ENCODE results near the gene TRIM67.
"Not testable (repeated sequence)": the region's sequence is repeated elsewhere in the genome, so short reads cannot be mapped to it uniquely, and the experiment has no call there.

TRIM67 gene

DNA sequence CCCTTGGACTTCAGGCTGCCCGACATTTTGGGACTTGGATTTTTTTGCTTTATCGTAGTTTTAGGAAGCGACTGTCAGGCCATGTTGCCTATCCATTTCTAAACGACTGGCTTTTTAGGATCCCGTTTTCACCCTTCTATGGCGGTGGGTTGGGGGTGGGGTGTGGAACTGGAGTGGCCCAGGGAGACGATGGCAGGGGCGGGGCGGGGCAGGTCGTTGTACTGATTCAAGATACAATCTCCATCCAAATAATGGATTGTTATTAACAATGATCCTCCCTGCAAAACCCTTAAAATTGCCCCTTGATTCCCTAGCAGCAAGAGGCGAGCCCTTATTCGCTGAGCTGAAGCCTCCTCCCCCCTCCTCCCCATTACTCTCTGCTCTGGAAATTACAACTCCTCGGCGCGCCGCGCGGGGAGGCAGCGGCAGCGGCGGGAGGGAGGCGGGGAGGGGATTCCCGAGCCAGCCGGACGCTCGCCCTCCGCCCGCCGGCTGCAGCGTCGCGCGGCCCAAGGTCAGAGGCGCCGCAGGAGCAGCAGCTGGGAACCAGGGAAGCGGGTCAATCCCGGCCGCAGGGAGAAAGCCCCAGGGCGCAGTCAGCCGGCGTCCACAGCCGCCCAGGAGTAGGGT lies at the start of gene TRIM67:
TRIM67 (plus strand) TSS at position 392 of the 630 bp plus-strand sequence. CDS start 912 bp downstream, outside the sequence.
- DNase-seq = peak; percentile 21

DNA sequence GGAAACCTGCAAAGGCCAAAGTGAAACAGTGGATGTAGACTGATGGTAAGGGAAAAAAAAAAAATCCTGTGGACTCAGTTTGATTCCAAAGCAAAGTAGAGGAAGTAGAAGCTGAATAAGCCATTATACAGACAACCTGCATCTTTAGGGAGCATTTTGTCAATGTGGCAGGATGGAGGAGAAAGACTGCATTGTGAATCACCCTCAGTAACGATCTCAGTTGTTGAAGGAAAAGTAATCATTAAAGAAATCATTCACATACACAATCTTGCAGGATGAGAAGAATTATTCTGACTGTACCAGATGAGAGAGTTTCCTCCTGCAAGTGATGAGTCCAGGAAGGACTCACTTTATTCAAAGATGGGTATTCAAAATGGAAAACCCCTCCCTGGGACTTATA lies 45.1 kb upstream of the TRIM67 start:
- no peak for DNase-seq

DNA sequence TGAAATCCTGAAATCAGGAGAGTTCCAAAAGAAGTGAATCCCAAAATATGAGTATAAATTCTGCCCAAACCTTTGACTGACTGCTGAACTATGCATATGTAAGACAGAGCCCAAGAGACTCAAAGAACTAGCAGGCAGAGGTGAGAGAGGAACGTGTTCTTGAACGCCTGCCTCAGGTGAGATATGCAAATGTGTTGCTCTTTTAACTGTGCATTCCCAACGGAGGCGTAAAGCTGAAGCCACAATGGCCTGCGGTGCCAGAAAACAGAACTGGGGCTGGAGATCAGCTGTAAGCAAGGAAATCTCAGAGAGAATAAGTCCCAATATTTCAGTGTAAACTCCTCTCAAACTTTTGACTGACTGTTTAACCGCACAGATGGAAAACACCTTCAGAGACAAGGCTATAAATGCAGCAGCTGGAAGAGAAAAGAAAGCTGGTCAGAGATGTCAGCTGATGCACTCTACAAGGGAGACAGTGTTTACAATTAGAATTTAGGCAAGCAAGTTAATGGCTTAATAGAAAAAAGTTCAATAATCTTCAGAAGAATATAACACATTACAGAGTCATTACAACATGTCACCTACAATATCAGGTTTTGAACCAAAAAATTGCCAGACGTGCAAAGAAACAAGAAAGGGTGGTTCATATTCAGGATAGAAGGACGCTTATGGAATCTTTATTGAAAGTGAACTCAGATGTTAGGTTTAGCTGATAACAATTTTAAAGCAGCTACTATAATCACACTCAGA lies 43.0 kb upstream of the TRIM67 start:
- no peak for DNase-seq

DNA sequence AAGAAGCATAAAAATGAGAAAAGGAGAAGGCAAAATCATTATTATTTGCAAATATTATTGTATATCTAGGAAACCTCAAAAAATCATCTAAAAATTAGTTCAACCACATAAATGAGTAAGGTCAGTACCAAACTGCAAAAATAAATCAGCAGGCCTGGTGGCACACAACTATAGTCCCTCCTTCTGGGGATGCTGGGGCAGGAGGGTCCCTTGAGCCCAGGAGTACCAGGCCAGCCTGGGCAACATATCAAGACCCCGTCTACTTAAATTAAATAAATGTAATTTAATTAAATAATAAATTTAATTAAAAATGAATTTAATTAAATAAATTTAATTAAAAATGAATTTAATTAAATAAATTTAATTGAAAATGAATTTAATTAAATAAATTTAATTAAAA lies 40.3 kb upstream of the TRIM67 start:
- no peak for DNase-seq

DNA sequence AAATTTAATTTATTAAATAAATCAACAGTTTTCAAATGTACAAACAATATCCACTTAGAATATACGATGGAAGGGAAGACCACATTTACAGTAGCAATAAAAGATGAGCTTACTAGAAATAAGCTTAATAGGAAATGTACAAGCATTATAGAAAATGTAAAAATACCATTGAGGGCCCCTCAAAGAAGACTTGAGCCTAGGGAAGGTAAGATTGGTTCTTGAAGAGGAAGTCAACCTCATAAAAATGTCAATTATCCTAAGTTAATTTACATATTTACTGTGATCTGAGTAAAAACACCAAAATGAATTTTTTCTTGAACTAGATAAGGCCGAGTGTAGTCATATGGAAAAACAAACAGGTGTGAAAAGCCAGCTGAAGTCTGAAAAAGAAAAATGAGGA lies 39.7 kb upstream of the TRIM67 start:
- no peak for DNase-seq

DNA sequence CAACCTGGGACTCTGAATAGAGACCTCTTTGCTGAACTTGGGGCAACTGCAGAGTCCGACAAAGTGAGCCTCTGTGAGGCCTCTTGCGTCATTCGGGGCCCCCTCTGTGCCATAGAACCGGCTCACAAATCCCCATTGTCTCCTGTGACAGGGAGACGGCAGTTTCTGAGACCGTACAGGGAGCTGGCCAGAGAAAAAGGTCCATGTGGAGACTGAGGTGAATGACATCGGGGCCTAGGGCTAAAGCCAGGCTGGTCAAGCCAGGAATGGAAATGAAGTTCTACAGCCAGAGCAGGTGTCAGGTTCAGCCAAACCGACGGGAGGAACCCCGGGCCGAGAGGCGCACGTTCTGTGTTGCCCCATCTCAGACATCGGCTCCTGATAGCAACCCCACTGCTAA lies 37.1 kb upstream of the TRIM67 start:
- DNase-seq = no peak

DNA sequence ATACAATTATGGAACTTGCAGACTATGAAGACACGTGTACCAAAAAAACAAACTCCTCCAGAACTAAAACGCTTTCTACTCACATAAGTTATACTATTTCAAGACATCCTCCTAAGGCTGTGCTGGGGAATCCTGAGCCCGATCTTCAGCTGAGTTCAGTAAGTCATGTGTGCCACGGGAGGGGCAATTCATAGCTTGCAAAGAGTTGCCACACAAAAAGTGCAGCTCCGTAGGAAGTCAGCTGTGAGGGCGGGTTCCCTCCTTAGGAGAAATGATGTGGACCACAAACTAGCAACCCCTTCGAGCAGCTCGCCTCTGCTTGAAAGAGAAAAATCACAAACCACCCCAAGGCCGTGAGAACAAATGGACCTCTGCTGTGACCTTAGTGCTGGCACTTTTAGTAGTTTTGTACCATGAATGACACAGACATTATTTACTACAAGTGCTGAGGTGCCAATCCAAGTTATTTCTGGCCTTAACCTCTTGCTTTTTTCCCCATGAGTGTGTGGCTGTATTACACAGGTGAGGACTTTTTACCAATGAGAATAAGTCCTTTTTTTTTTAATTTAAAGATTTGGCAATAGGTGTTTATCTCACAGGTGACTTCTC lies 35.8 kb upstream of the TRIM67 start:
- DNase-seq = no peak

DNA sequence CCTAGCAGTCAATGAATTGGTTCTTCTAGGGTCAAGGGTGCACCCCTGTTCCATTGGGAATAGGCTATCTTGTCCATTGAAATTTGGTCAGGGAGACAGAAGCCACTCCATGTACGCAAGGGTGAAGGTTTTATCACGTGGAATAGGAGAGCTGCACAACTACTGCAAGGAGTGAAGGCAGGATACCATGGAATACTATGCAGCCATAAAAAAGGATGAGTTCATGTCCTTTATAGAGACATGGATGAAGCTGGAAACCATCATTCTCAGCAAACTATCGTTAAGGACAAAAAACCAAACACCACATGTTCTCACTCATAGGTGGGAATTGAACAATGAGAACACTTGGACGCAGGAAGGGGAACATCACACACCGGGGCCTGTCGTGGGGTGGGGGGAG lies 34.8 kb upstream of the TRIM67 start:
- DNase-seq = not testable (repeated sequence)

DNA sequence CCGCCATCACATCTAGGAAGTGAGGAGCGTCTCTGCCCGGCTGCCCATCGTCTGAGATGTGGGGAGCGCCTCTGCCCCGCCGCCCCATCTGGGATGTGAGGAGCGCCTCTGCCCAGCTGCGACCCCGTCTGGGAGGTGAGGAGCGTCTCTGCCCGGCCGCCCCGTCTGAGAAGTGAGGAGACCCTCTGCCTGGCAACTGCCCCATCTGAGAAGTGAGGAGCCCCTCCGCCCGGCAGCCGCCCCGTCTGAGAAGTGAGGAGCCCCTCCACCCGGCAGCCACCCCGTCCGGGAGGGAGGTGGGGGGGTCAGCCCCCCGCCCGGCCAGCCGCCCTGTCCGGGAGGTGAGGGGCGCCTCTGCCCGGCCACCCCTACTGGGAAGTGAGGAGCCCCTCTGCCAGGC lies 33.4 kb upstream of the TRIM67 start:
- not testable (repeated sequence) for DNase-seq

DNA sequence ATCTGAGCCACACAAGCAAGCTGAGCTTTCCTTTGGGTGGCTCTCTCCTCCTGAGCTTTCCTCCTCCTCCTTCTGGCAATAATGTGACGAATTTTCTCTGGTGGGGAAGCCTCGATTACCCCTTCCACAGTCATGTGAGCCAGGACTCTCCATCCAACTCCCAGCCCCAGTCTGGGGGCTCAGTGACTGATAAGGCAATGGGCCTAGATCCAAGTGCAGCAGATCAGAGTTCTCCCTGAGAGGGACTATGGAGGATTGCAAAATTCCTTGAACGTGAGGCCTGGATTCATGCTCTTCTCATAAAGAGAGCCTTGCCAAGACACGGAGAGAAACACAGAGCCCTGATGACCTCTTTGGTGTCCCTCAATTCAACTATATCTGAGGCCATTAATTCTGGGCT lies 31.3 kb upstream of the TRIM67 start:
- DNase-seq = no peak

DNA sequence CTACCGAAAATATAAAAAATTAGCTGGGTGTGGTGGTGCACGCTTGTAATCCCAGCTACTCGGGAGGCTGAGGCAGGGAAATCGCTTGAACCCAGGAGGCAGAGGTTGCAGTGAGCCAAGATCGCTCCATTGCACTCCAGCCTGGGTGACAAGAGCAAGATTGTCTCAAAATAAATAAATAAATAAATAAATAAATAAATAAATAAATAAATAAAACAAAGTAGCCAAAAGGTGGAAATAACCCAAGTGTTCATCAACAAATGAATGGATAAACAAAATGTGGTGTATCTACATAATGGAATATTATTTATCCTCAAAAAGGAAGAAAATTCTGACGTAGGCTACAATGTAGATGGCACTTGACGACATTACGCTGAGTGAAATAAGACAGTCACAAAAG lies 29.3 kb upstream of the TRIM67 start:
- DNase-seq = not testable (repeated sequence)

DNA sequence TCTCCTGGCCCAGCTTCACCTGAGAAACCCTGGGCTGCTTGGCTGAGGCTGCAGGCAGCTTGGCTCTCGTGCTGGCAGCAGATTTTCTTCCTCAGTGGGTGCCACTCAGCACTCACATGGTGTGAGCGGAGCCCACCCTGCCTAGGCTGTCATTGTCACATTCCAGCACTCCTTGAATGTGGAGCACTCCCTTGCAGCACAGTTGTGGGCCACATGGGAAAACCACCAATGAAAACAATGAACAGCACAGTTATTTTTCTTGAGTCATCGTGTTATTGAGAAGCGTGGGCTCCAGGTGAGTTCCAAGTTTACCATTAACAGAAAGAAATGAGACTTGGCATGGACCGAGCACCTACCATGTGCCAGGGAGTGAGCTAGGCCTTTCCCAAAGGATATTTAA lies 27.2 kb upstream of the TRIM67 start:
- no peak for DNase-seq

DNA sequence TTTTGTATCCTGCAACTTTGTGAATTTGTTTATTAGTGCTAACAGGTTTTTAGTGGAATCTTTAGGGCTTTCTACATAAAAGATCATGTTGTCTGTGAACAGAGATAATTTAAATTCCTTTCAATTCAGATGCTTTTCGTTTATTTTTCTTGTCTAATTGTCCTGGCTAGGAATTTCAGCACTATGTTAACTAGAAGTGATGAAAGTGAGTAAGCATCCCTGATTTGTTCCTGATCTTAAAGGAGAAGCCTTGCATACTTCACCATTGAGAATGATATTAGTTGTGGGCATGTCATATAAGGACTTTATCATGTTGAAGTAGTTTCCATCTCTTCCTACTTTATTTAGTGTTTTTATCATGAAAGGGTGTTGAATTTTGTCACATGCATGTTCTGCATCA lies 23.6 kb upstream of the TRIM67 start:
- DNase-seq = no peak

DNA sequence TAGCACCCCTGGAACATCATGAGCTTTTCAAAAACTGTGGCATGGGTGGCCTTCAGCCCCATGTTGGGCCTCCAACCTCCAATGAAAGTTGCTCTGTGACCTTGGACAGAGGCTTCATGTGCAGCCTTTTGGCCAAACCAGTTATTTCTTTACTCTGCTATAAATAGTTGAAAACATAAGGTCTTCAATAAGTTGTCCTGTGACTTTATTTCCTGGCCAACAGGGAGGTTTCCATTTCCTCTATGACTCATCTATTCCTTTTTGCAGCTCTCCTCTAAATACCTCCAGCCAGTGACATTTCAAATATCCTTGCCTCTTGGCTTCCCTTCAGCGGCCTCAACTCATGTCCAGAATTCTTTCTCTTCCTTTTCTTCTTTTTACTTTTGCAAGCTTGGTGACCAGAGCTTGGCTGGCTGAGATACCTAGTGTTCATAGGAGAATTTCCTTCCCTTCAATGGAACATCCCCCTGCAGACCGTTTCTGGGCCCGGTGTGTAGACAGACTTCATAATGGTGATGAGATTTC lies 22.7 kb upstream of the TRIM67 start:
- DNase-seq = no peak

DNA sequence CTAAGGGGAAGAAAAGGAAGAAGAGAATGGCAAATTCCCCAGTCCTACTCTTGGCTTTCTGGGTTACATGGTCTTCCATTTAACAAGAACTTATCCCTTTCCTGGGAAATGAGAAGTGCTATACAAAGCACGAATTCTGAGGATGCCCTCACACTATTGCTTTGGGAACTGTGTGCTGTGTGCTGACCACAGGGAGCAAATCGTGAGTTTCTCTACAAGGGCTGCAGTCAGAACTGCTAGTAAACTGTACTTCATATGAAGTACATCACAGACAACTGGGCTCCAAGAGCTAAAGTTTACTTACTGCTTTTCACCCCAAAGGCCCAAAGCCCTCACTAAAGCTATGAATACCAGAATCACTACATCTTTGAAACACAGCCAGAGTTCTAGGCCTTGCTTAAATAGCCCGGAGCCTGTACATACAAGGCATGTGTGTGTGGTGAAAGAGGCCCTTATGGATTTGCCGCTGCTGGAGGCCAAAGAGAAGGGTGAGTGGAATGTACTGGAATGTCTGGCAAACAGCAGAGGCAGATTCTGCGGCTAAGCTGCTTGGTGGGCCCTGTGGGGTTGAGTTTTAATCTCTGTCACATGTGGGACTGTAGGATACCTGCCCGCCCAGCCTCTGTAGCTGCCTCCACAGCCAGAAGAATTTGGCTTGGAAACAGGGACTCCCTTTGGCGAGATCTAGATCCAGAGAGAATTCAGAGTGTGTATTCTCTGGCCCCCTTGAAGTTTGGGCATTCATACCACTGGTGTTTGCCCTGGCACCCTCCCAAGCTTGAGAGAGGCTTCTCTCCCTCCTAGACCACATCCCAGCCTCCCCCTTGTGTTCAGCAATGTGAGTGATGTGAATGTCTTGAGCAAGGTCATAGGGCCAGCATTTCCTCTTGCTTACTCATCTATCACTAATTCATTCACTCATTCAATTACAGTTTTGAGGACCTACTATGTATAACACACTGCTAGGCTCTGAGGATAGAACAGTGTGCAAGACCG lies 21.9 kb upstream of the TRIM67 start:
- no peak for DNase-seq

DNA sequence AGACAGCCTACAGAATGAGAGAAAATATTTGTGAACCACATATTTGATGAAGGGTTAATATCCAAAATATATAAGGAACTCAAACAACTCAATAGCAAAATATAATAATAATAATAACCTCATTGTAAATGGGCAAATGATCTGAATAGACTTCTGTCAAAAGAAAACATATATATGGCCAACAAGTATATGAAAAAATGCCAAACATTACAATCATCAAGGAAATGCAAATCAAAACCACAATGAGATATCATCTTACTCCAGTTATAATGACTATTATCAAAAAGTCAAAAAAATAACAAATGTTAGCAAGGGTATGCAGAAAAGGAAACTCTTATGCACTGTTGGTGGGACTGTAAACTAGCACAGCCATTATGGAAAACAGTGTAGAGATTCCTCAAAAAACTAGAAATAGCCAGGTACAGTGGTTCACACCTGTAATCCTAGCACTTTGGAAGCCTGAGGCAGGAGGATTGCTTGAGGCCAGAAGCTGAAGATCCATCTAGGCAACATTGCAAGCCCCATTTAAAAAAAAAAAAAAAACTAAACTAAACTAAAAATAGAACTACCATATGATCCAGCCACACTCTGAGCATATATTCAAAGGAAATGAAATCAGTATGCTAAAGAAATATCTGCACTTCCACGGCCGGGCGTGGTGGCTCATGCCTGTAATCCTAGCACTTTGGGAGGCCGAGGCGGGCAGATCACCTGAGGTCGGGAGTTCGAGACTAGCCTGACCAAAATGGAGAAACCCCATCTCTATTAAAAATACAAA lies 17.3 kb upstream of the TRIM67 start:
- DNase-seq = no peak

DNA sequence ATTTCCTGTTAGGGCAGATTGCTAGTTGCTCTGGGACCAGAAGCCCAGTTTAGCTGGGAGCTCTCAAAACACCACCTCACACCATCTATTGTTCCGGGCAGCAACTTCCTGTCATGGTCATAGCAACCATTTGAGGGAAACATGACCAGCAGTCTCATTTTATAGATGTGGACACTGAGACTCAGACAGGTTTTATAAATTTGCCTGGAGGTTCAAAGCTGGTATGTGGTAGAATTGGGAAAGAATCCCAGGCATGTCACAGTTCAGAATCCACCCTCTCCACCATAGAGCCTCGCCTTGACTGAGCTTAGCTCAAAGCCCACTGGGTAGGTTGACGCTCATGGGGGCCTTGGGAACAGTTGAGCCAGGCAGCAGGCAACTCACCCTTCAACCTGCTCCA lies 14.0 kb upstream of the TRIM67 start:
- no peak for DNase-seq

DNA sequence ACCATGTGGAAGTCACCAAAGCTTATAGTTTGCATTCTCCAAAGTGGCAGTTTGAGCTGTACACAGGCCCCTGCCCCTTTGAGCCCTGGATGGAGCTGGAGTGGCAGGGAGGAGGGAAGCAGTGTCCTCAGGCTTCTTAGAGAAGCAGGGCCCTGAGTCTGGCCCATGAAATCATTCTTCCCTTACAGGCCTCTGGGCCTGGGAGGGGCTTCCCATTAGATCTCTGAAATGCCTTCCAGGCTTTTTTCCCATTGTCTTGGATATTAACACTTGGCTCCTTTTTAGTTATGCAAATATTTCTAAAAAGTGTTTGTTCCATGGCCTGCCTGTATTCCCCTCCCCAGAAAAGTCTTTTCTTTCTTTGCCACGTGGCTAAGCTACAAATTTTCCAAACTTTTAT lies 10.0 kb upstream of the TRIM67 start:
- DNase-seq = no peak

DNA sequence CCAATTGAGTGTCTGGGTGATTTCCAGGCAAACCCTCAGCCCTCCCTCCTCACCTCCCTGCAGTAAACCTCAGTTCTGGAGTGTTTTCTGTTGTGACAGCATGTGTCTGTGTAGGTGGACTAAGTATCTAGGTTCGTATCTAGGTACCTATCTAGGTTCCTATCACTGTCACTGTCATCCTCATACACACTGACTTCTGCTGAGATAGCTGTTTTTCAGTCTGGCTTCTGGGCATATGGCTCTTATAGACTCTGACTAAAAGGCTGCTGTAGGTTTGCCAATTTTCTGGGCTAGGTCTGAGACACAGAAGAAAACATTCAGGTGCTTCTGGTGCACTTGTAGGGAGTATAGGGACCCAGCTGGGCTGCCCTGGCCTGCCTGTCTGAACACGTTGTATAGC lies 8.1 kb upstream of the TRIM67 start:
- DNase-seq = no peak

DNA sequence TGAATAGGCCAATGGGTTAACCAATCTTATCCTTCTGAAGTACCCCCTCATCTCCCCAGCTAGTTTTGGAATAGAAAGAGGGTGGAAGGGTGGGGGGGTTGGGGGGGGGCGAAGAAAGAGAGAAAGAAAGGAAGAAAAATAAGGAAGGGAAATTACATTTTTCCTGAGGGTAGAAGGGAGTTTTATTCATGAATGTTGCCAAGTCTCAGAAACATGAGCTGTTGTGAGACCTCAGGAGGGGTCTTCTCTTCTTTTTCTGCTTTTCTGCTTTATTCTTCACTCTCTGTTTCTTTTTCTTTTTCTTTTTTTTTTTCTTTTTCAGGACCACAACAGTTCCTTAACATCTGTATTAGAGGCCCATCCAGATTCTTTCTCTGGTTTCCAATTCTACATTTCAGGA lies 6.0 kb upstream of the TRIM67 start:
- no peak for DNase-seq

DNA sequence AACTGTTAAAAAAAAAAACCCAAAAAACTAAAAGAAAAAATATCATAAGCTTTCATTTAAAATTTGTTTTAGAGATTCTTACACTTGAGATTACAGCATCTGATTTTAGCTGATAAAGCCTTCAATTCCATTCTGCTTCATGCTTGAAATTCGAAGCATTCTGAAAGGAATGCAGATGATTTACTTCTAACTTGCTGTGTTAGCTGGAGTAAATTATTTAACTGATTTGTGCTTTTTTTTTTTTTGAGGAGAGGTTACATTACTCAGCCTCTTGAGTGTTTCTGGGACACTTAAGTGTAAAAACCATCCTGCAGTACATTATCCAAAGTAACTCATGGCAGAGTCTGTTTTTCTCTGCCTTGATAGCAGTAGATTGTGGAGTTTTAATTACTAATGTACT lies 4.5 kb upstream of the TRIM67 start:
- DNase-seq = no peak

DNA sequence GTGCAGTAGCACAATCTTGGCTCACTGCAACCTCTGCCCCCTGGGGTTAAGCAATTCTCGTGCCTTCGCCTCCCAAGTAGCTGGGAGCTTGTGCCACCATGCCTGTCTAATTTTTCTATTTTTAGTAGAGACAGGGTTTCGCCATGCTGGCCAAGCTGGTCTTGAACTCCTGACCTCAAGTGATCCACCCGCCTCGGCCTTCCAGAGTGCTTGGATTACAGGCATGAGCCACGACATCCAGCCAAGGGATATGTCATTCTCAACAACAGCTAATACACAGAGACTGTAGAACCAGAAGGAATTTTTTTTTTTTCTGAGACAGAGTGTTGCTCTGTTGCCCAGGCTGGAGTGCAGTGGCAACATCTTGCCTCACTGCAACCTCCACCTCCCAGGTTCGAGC lies 3.7 kb upstream of the TRIM67 start:
- not testable (repeated sequence) for DNase-seq

All from NCI-H526 treated with DMSO at 0.1 percent for 48 hours (cell line).